ENCODE results near the gene MROH2A. TPM values are rescaled to one million over a fixed set of nuclear protein-coding genes. Genes with fewer than 3 reads are reported as not detected.

Gene MROH2A
- total and polyA plus RNA-seq, 10 donors = 0.27 to 1.5 (median 0.43) TPM; not detected in 7

GRCh38 chr2:233832869-233833311 lies 54.8 kb downstream of the MROH2A start:
- TF ChIP-seq CTCF (IDR thresholded peaks at IDR 0.05 in 8 of 11, conservative IDR thresholded peaks at IDR 0.05 in 3 of 11) (no peak), POLR2A (IDR thresholded peaks at IDR 0.05) (no peak), POLR2AphosphoS5 (IDR thresholded peaks at IDR 0.05) (no peak)
- intact Hi-C loops (cut with DNase I; ENCODE audit: low total_unique reads) = no loop called here
- Histone ChIP-seq H3K27me3 (replicated peaks in 1 of 7) (peaks cover 0 to 4% (median 0%) of the 10 kb centered on the region in 7 donors), H3K4me3 (no peak overlapping the region), H3K4me1 (no peaks in the 10 kb centered on the region), H3K36me3 (peaks cover 0 to 42% (median 0%) of the 10 kb centered on the region in 6 donors), H3K9me3 (no peaks in the 10 kb centered on the region), H3K27ac (no peak overlapping the region)
- 69 to 85% (median 73%) methylated on average over 5 to 7 of the region's 7 CpGs for WGBS, 5 donors
- peak; percentile 46 for DNase-seq

- peaks cover 0 to 47% (median 0%) of the 10 kb centered on the region in 6 donors for H3K36me3 ChIP-seq
- H3K9me3 ChIP-seq = no peaks in the 10 kb centered on the region
- H3K27me3 ChIP-seq (replicated peaks in 1 of 7) = peaks cover 0 to 4% (median 0%) of the 10 kb centered on the region in 7 donors
- 81 to 87% (median 85%) methylated on average over 10 of the region's 10 CpGs for WGBS, 5 donors
- TF ChIP-seq POLR2A (IDR thresholded peaks at IDR 0.05) (no peak), POLR2AphosphoS5 (IDR thresholded peaks at IDR 0.05) (no peak), CTCF (IDR thresholded peaks at IDR 0.05 in 8 of 11, conservative IDR thresholded peaks at IDR 0.05 in 3 of 11) (no peak)
- no peak overlapping the region for H3K27ac ChIP-seq
- H3K4me3 ChIP-seq = no peak overlapping the region
- intact Hi-C loops (cut with DNase I; ENCODE audit: low total_unique reads) = no loop called here
- H3K4me1 ChIP-seq = no peaks in the 10 kb centered on the region
- DNase-seq = peak; percentile 30
Observed at GRCh38 chr2:233833345-233833744, 55.2 kb downstream of the MROH2A start.

DNA sequence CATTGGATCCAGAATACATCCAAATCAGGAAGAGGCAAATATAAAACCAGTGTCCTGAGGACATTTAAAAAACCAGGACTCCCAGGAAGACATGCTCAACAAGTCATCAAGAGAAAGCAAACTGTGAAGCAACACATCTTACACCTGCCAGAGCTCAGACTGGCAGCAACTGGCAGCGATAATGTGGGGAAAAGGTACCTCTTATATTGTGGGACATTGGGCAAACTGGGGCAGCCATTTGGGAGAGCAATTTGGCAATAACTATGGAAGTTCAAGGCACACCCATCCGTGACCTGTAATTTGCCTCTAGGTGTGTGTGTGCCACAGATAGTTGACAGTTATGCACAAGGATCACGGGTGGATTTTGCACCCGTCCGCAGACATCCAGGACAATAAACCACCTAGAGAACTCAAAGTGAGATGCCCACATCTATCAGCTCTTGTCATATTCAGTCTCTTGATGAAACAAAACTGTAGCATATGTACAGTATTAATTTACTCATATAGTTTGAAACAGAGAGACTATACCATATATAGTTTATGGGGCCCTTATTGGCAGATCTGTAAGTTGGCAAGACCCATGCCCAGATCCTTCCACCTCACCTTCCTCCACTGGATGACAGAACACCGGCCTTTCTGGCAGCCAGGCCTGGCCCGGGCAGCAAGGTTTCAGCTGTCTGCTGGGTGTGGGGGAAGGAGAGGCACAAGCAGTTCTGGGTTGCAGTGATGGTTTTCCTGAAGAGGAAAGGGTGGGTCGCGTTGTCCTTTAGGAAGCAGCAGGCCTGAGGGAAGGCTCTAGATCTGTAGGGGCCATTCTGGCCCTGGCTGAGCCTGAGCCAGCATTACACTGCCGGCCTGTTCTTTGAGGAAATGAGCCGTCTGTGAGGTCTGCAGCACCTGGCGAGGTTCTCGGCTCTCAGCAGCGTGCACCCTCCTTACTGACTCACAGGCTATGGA lies 57.4 kb downstream of the MROH2A start:
- no peaks in the 10 kb centered on the region for H3K27me3 ChIP-seq (replicated peaks in 1 of 7)
- 84 to 89% (median 86%) methylated on average over 14 of the region's 14 CpGs for WGBS, 5 donors
- TF ChIP-seq CTCF (IDR thresholded peaks at IDR 0.05 in 8 of 11, conservative IDR thresholded peaks at IDR 0.05 in 3 of 11) (no peak), POLR2A (IDR thresholded peaks at IDR 0.05) (no peak), POLR2AphosphoS5 (IDR thresholded peaks at IDR 0.05) (no peak)
- no peak overlapping the region for H3K27ac ChIP-seq
- no peaks in the 10 kb centered on the region for H3K9me3 ChIP-seq
- intact Hi-C loops (cut with DNase I; ENCODE audit: low total_unique reads) = no loop called here
- H3K36me3 ChIP-seq = peaks cover 0 to 68% (median 0%) of the 10 kb centered on the region in 6 donors
- no peak overlapping the region for H3K4me3 ChIP-seq
- H3K4me1 ChIP-seq = no peaks in the 10 kb centered on the region
- peak; percentile 16 for DNase-seq

DNA sequence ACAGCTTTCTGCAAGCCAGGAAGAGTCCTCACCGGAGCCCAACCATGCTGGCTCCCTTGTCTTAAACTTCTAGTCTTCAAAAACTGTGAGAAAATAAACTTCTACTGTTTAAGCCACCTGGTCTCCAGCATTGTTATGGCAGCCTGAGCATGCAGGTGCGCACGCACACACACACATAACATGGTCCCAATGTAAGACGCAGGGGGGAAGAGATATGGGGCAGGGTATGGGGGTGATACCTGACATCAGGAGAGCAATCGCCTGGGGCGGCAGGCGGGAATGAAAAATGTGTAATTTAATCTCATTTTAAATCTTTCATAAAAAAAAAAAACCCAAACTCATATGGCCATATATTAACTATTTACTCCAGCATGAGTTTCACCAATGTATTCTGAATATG lies 58.2 kb downstream of the MROH2A start:
- Histone ChIP-seq H3K27ac (no peak overlapping the region), H3K4me1 (no peaks in the 10 kb centered on the region), H3K4me3 (no peak overlapping the region), H3K9me3 (no peaks in the 10 kb centered on the region), H3K27me3 (replicated peaks in 1 of 7) (no peaks in the 10 kb centered on the region), H3K36me3 (peaks cover 0 to 77% (median 0%) of the 10 kb centered on the region in 6 donors)
- 96 to 99% (median 98%) methylated on average over 7 of the region's 7 CpGs for WGBS, 5 donors
- peak; percentile 8 for DNase-seq
- intact Hi-C loops (cut with DNase I; ENCODE audit: low total_unique reads) = no loop called here
- TF ChIP-seq CTCF (IDR thresholded peaks at IDR 0.05 in 8 of 11, conservative IDR thresholded peaks at IDR 0.05 in 3 of 11) = no peak
- TF ChIP-seq POLR2A (IDR thresholded peaks at IDR 0.05) = no peak

All from spleen (tissue), 11 donors.